Trophoblast cell (in vitro differentiated cells and primary cell): ENCODE data around the gene DGKZ.
"Not testable (repeated sequence)": the region's sequence is repeated elsewhere in the genome, so short reads cannot be mapped to it uniquely, and the experiment has no call there.

Experiments used
- DNase-seq, 2 donors: peaks; one replicate each; pipeline ENCODE4 v3.0.0-alpha.2; 2016
- H2AFZ ChIP-seq: 2 replicates; pipeline ENCODE4 v1.6.1; 2013; ENCODE audit warnings: low read length, moderate library complexity, mild to moderate bottlenecking; ENCODE audit not compliant: insufficient read depth, poor library complexity
- H2AK5ac ChIP-seq: 2 replicates; pipeline ENCODE4 v1.6.1; 2013; ENCODE audit warnings: mild to moderate bottlenecking, low read length
- H2BK120ac ChIP-seq: 2 replicates; pipeline ENCODE4 v1.6.1; 2013; ENCODE audit warnings: low read length, mild to moderate bottlenecking, moderate library complexity; ENCODE audit not compliant: insufficient read depth, poor library complexity
- H2BK12ac ChIP-seq: 2 replicates; pipeline ENCODE4 v1.6.1; 2013; ENCODE audit warnings: mild to moderate bottlenecking, low read length, moderate library complexity
- H2BK5ac ChIP-seq: 2 replicates; pipeline ENCODE4 v1.6.1; 2013; ENCODE audit warnings: low read length, low read depth, moderate library complexity, mild to moderate bottlenecking; ENCODE audit not compliant: poor library complexity
- H3K14ac ChIP-seq: 2 replicates; pipeline ENCODE4 v1.6.1; 2013; ENCODE audit warnings: mild to moderate bottlenecking, low read length
- H3K18ac ChIP-seq: 2 replicates; pipeline ENCODE4 v1.6.1; 2013; ENCODE audit warnings: mild to moderate bottlenecking, low read length
- H3K23ac ChIP-seq: 2 replicates; pipeline ENCODE4 v1.6.1; 2013; ENCODE audit warnings: low read length
- H3K27ac ChIP-seq: 2 replicates; pipeline ENCODE4 v1.5.1; 2013; ENCODE audit warnings: low read depth, mild to moderate bottlenecking, inconsistent platforms, low read length, moderate library complexity
- H3K27me3 ChIP-seq: 2 replicates; pipeline ENCODE4 v1.6.1; 2013; ENCODE audit warnings: inconsistent platforms, mild to moderate bottlenecking, low read length, moderate library complexity; ENCODE audit not compliant: insufficient read depth
- H3K36me3 ChIP-seq, 2 experiments: 1 replicate in 1 of 2; 2 replicates in 1 of 2; pipeline ENCODE4 v1.6.1; 2013; ENCODE audit warnings: low read length in 2 of 2, mild to moderate bottlenecking in 2 of 2, moderate library complexity in 1 of 2; ENCODE audit not compliant: insufficient read depth in 2 of 2, control insufficient read depth in 1 of 2
- H3K4ac ChIP-seq: 2 replicates; pipeline ENCODE4 v1.6.1; 2013; ENCODE audit warnings: low read depth, mild to moderate bottlenecking, low read length, moderate library complexity
- H3K4me1 ChIP-seq, 2 experiments: 1 replicate in 1 of 2; 2 replicates in 1 of 2; pipeline ENCODE4 v1.6.1; 2013; ENCODE audit warnings: low read length in 2 of 2, mild to moderate bottlenecking in 2 of 2, moderate library complexity in 1 of 2; ENCODE audit not compliant: insufficient read depth in 2 of 2, control insufficient read depth in 1 of 2
- H3K4me2 ChIP-seq: 2 replicates; pipeline ENCODE4 v1.6.1; 2013; ENCODE audit warnings: inconsistent platforms, mild to moderate bottlenecking, low read length, moderate library complexity
- H3K4me3 ChIP-seq: 2 replicates; pipeline ENCODE4 v1.5.1; 2013; ENCODE audit warnings: mild to moderate bottlenecking, low read depth, low read length, inconsistent platforms
- H3K79me1 ChIP-seq: one replicate; pipeline ENCODE4 v1.6.1; 2013; ENCODE audit warnings: low read length
- H3K79me2 ChIP-seq: 2 replicates; pipeline ENCODE4 v1.6.1; 2013; ENCODE audit warnings: low read length, mild to moderate bottlenecking; ENCODE audit not compliant: control insufficient read depth, insufficient read depth, poor library complexity
- H3K9ac ChIP-seq: 2 replicates; pipeline ENCODE4 v1.6.1; 2013; ENCODE audit warnings: mild to moderate bottlenecking, low read length
- H3K9me3 ChIP-seq: 2 replicates; pipeline ENCODE4 v1.6.1; 2013; ENCODE audit warnings: low read depth, mild to moderate bottlenecking, control low read depth, inconsistent platforms, low read length; ENCODE audit not compliant: insufficient read depth
- H4K12ac ChIP-seq: 2 replicates; pipeline ENCODE4 v1.6.1; 2013; ENCODE audit warnings: low read depth, mild to moderate bottlenecking, low read length, moderate library complexity
- H4K8ac ChIP-seq: 2 replicates; pipeline ENCODE4 v1.6.1; 2013; ENCODE audit warnings: low read depth, mild to moderate bottlenecking, low read length, moderate library complexity
- H4K91ac ChIP-seq: one replicate; pipeline ENCODE4 v1.6.1; 2013; ENCODE audit warnings: low read depth, mild to moderate bottlenecking, low read length, moderate library complexity
- WGBS: extraction: QIAGEN DNeasy Blood & Tissue Kit; methylation state at CpG from one replicate; pipeline ENCODE4 v1.1.7; 2013; ENCODE audit warnings: missing lambda C conversion rate; ENCODE audit not compliant: insufficient read length, insufficient coverage; ENCODE audit errors: extremely low coverage; 5-methylcytosine and 5-hydroxymethylcytosine counted together

DGKZ gene

GRCh38 chr11:46372501-46372900 is 25.2 kb downstream of the DGKZ start:
- not testable (repeated sequence) for H3K4me2 ChIP-seq, DNase-seq, H3K4me1 ChIP-seq, H2BK5ac ChIP-seq, H3K27me3 ChIP-seq, H4K12ac ChIP-seq, H2BK120ac ChIP-seq, H3K79me1 ChIP-seq, H2AFZ ChIP-seq, H3K27ac ChIP-seq, H3K4ac ChIP-seq, H3K9me3 ChIP-seq, H3K79me2 ChIP-seq, H3K23ac ChIP-seq, H3K18ac ChIP-seq, H3K14ac ChIP-seq, H2BK12ac ChIP-seq, H3K4me3 ChIP-seq, H4K8ac ChIP-seq, H3K9ac ChIP-seq, H2AK5ac ChIP-seq, H4K91ac ChIP-seq
- no CpG with 5 or more reads among the region's 15 CpGs for WGBS
- peaks cover 75 to 79% of the 10 kb centered on the region in 2 experiments for H3K36me3 ChIP-seq

GRCh38 chr11:46373787-46374740 is 26.8 kb downstream of the DGKZ start:
- Histone ChIP-seq H2BK5ac (no peak overlapping the region), H2BK12ac (no peak overlapping the region), H3K4me3 (no peak overlapping the region), H4K8ac (no peak overlapping the region), H3K36me3 (peaks cover 78 to 82% of the 10 kb centered on the region in 2 experiments), H3K27me3 (no peaks in the 10 kb centered on the region), H4K91ac (no peak overlapping the region), H4K12ac (no peak overlapping the region), H3K9me3 (peaks cover 3% of the 10 kb centered on the region), H2BK120ac (no peak overlapping the region), H3K14ac (no peak overlapping the region), H3K79me2 (no peaks in the 10 kb centered on the region), H3K79me1 (no peaks in the 10 kb centered on the region), H3K18ac (no peak overlapping the region), H3K9ac (no peak overlapping the region), H3K27ac (no peak overlapping the region), H2AFZ (no peak overlapping the region), H3K4me1 (peaks cover 2 to 12% of the 10 kb centered on the region in 2 experiments), H2AK5ac (no peak overlapping the region), H3K4me2 (no peak overlapping the region), H3K23ac (no peak overlapping the region), H3K4ac (no peak overlapping the region)
- no peak for DNase-seq
- no CpG with 5 or more reads among the region's 30 CpGs for WGBS

GRCh38 chr11:46374815-46375214 is 27.6 kb downstream of the DGKZ start:
- H2AFZ ChIP-seq: no peak overlapping the region
- no peak overlapping the region for H2BK120ac ChIP-seq
- H3K36me3 ChIP-seq: peaks cover 77 to 79% of the 10 kb centered on the region in 2 experiments
- DNase-seq: no peak
- no peaks in the 10 kb centered on the region for H3K27me3 ChIP-seq
- H3K9ac ChIP-seq: no peak overlapping the region
- H2BK12ac ChIP-seq: no peak overlapping the region
- H2AK5ac ChIP-seq: no peak overlapping the region
- H3K9me3 ChIP-seq: peaks cover 3% of the 10 kb centered on the region
- H3K79me2 ChIP-seq: no peaks in the 10 kb centered on the region
- no CpG with 5 or more reads among the region's 15 CpGs for WGBS
- peaks cover 1% of the 10 kb centered on the region for H3K79me1 ChIP-seq
- no peak overlapping the region for H3K18ac ChIP-seq
- H4K8ac ChIP-seq: no peak overlapping the region
- H2BK5ac ChIP-seq: no peak overlapping the region
- H3K27ac ChIP-seq: no peak overlapping the region
- no peak overlapping the region for H3K14ac ChIP-seq
- no peak overlapping the region for H3K23ac ChIP-seq
- no peak overlapping the region for H3K4me2 ChIP-seq
- H3K4me3 ChIP-seq: no peak overlapping the region
- no peak overlapping the region for H4K12ac ChIP-seq
- peaks cover 5 to 10% of the 10 kb centered on the region in 2 experiments for H3K4me1 ChIP-seq
- H3K4ac ChIP-seq: no peak overlapping the region
- H4K91ac ChIP-seq: no peak overlapping the region

- Histone ChIP-seq H3K4me3 (no peak overlapping the region), H4K91ac (no peak overlapping the region), H3K4me1 (peaks cover 5 to 10% of the 10 kb centered on the region in 2 experiments), H4K8ac (no peak overlapping the region), H3K23ac (no peak overlapping the region), H2AK5ac (no peak overlapping the region), H3K9ac (no peak overlapping the region), H2BK5ac (no peak overlapping the region), H2AFZ (no peak overlapping the region), H3K79me1 (peaks cover 7% of the 10 kb centered on the region), H2BK120ac (no peak overlapping the region), H3K79me2 (no peaks in the 10 kb centered on the region), H3K18ac (no peak overlapping the region), H3K9me3 (peaks cover 3% of the 10 kb centered on the region), H4K12ac (no peak overlapping the region), H3K4me2 (no peak overlapping the region), H3K36me3 (peaks cover 69 to 72% of the 10 kb centered on the region in 2 experiments), H2BK12ac (no peak overlapping the region), H3K4ac (no peak overlapping the region), H3K27ac (no peak overlapping the region), H3K14ac (no peak overlapping the region), H3K27me3 (no peaks in the 10 kb centered on the region)
- WGBS: no CpG with 5 or more reads among the region's 38 CpGs
- no peak for DNase-seq
Observed at GRCh38 chr11:46375392-46376101, 28.3 kb downstream of the DGKZ start.
